ENCODE data around the gene NEUROD4.
"Not testable (repeated sequence)": the region's sequence is repeated elsewhere in the genome, so short reads cannot be mapped to it uniquely, and the experiment has no call there.

NEUROD4 gene

GRCh38 chr12:55019784-55020183 is at the start of gene NEUROD4:
Gene NEUROD4, plus strand, starts transcription at chr12:55019974. Its CDS starts 6,466 bp downstream, at chr12:55026440.
- DNase-seq = peak; percentile 55 to 64

GRCh38 chr12:54970741-54971140 is 49.0 kb upstream of the NEUROD4 start:
- no peak for DNase-seq

GRCh38 chr12:54973556-54973955 is 46.2 kb upstream of the NEUROD4 start:
- DNase-seq = no peak

- DNase-seq = no peak
These were observed 45.5 kb upstream of the NEUROD4 start for GRCh38 chr12:54974279-54974678.

GRCh38 chr12:54975272-54975671 is 44.5 kb upstream of the NEUROD4 start:
- DNase-seq = no peak

- no peak for DNase-seq
These were observed 43.9 kb upstream of the NEUROD4 start for GRCh38 chr12:54975875-54976274.

- DNase-seq = no peak
These were observed 42.6 kb upstream of the NEUROD4 start for GRCh38 chr12:54977155-54977554.

- no peak for DNase-seq
These were observed 41.9 kb upstream of the NEUROD4 start for GRCh38 chr12:54977857-54978256.

- DNase-seq = no peak
These were observed 39.4 kb upstream of the NEUROD4 start for GRCh38 chr12:54980341-54980740.

- no peak for DNase-seq
These were observed 38.0 kb upstream of the NEUROD4 start for GRCh38 chr12:54981796-54982195.

- no peak for DNase-seq
These were observed 36.2 kb upstream of the NEUROD4 start for GRCh38 chr12:54983536-54984101.

GRCh38 chr12:54984658-54985376 is 35.0 kb upstream of the NEUROD4 start, which contains the start of gene TESPA1:
Gene TESPA1, minus strand, starts transcription at chr12:54984762. Its CDS starts 10,200 bp downstream, at chr12:54974562.
- DNase-seq = peak; percentile 55 to 73

- not testable (repeated sequence) for DNase-seq
These were observed 33.0 kb upstream of the NEUROD4 start for GRCh38 chr12:54986773-54987172.

GRCh38 chr12:54987611-54988231 is 32.1 kb upstream of the NEUROD4 start:
- DNase-seq = no peak

GRCh38 chr12:54988402-54989054 is 31.2 kb upstream of the NEUROD4 start:
- DNase-seq = no peak

- no peak for DNase-seq
These were observed 29.9 kb upstream of the NEUROD4 start for GRCh38 chr12:54989829-54990228.

- DNase-seq = peak; percentile 36 to 52
These were observed 28.4 kb upstream of the NEUROD4 start for GRCh38 chr12:54991161-54991990.

- no peak for DNase-seq
These were observed 27.8 kb upstream of the NEUROD4 start for GRCh38 chr12:54991991-54992375.

- DNase-seq = peak; percentile 27 to 84
These were observed 26.5 kb upstream of the NEUROD4 start for GRCh38 chr12:54993181-54993835.

- DNase-seq = no peak
These were observed 23.6 kb upstream of the NEUROD4 start for GRCh38 chr12:54996205-54996604.

- no peak for DNase-seq
These were observed 21.7 kb upstream of the NEUROD4 start for GRCh38 chr12:54997929-54998522.
